ENCODE results near the gene MTRF1.

The MTRF1 gene

DNA sequence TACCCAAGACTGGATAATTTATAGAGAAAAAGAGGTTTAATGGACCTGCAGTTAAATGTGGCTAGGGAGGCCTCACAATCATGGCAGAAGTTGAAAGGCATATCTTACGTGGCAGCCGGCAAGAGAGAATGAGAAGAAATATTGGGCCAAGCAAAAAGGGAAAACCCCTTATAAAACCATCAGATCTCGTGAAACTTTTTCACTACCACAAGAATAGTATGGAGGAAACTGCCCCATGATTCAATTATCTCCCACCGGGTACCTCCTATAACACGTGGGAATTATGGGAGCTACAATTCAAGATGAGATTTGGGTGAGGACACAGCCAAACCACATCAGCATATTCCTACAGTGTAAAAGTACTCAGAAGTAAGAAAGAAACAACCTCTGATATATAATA lies 64.3 kb downstream of the MTRF1 start:
- no peaks in the 10 kb centered on the region for H3K36me3 ChIP-seq (ENCODE audit: control insufficient read depth in 2 of 2, insufficient read depth in 2 of 2, low read length in 2 of 2)
- no peak overlapping the region for H3K9ac ChIP-seq (ENCODE audit: low read length in 2 of 2)
- H3K4me1 ChIP-seq (ENCODE audit: control insufficient read depth, insufficient read depth, low read length) = no peaks in the 10 kb centered on the region
- H3K27me3 ChIP-seq (ENCODE audit: control insufficient read depth in 1 of 2, insufficient read depth in 2 of 2, low read length in 2 of 2) = no peaks in the 10 kb centered on the region
- no peaks in the 10 kb centered on the region for H3K9me3 ChIP-seq (ENCODE audit: control insufficient read depth in 2 of 2, low read length in 2 of 2)
- H3K4me3 ChIP-seq (ENCODE audit: low read length in 2 of 2) = no peak overlapping the region
- no peak overlapping the region for H3K27ac ChIP-seq (ENCODE audit: low read length)

DNA sequence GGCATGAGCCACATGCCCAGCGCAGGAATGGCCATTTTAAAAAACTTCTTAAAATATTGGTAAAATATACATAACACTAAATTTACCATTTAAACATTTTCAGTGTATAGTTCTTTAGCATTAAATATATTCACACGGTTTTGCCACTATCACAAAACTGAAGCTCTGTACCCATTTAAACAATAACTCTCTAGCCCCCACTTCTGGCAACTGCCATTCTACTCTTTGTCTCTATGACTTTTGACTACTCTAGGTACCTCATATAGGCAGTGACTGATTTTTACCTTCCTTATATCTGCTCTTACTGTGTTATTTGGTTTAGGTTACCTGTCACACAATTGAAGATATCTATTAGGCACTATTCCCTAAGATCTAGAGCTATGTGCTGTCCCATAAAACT lies 66.8 kb downstream of the MTRF1 start:
- Histone ChIP-seq H3K36me3 (ENCODE audit: control insufficient read depth in 2 of 2, insufficient read depth in 2 of 2, low read length in 2 of 2) (no peaks in the 10 kb centered on the region), H3K4me1 (ENCODE audit: control insufficient read depth, insufficient read depth, low read length) (peaks cover 10% of the 10 kb centered on the region), H3K27ac (ENCODE audit: low read length) (no peak overlapping the region), H3K9ac (ENCODE audit: low read length in 2 of 2) (no peak overlapping the region), H3K27me3 (ENCODE audit: control insufficient read depth in 1 of 2, insufficient read depth in 2 of 2, low read length in 2 of 2) (no peaks in the 10 kb centered on the region), H3K9me3 (ENCODE audit: control insufficient read depth in 2 of 2, low read length in 2 of 2) (no peaks in the 10 kb centered on the region), H3K4me3 (ENCODE audit: low read length in 2 of 2) (no peak overlapping the region)

DNA sequence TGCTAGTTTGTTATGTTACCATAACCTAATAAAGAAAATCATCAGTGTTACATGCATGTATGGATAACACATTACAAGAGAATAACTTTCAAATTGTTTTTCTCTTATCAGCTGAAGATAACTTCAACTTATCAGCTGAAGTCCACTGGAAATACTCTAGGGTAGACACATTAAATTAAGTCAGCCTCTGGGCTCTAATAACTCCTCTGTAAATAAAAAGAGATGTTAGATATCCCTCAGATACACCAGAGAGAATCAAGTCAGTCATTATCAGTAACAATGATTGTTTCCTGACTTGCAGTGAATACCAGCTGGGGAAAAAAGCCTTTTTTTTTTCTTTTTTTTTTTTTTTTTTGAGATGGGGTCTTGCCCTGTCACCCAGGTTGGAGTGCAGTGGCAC lies 67.4 kb downstream of the MTRF1 start:
- Histone ChIP-seq H3K4me3 (ENCODE audit: low read length in 2 of 2) (no peak overlapping the region), H3K9me3 (ENCODE audit: control insufficient read depth in 2 of 2, low read length in 2 of 2) (no peaks in the 10 kb centered on the region), H3K4me1 (ENCODE audit: control insufficient read depth, insufficient read depth, low read length) (peaks cover 10% of the 10 kb centered on the region), H3K27ac (ENCODE audit: low read length) (no peak overlapping the region), H3K36me3 (ENCODE audit: control insufficient read depth in 2 of 2, insufficient read depth in 2 of 2, low read length in 2 of 2) (no peaks in the 10 kb centered on the region), H3K27me3 (ENCODE audit: control insufficient read depth in 1 of 2, insufficient read depth in 2 of 2, low read length in 2 of 2) (no peaks in the 10 kb centered on the region), H3K9ac (ENCODE audit: low read length in 2 of 2) (no peak overlapping the region)

DNA sequence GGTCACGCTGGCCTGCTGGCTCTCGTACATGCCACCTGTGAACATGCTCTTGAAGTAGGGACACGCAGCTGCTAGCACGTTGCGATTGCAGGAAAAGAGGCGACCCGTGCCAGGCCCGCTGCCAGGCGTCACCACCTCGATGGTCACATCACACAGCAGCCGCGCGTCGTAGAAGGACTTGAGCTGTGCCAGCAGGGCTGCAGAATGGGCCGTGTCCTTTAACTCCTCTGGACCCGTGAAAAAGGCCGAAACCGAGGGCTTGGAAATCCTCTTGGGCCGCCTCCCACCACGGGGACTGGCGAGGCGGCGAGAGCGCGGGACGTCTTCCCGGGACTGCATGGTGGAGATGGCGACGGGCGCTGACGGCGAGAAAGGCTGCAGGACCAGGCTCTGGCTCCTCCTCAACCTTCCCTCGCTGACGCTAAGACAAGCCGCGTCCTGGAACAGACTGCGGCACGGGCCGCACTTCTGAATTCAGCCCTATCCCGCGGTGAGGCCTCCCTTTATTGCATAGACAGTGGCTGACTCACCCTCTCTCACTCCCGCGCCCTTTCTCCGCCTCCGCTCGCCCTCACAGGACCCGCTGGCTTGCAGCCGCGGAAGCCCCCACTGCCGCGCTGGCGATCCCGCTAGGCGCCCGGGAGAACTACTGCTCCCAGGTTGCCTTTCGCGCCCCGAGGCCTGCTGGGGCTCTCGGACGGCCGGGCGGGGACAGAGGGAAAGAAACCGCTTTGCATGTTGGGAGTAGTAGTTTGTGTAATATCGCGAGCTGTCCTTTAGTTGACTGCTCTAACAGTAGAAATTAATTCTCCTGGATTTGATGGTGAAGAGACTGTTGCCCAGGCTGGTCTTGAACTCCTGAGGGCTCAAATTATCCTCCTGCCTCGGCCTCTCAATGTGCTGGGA lies 69.2 kb downstream of the MTRF1 start, which contains the start of gene KBTBD7:
KBTBD7 (minus strand) TSS at position 651 of the 906 bp plus-strand sequence; CDS start at position 339, 312 bp downstream.
- H3K27ac ChIP-seq (ENCODE audit: low read length) = peak within 1 kb of the TSS; percentile 73
- H3K9ac ChIP-seq (ENCODE audit: low read length in 2 of 2) = peak within 1 kb of the TSS; percentile 67 to 84
- H3K36me3 ChIP-seq (ENCODE audit: control insufficient read depth in 2 of 2, insufficient read depth in 2 of 2, low read length in 2 of 2) = no peaks in the 10 kb centered on the region
- H3K27me3 ChIP-seq (ENCODE audit: control insufficient read depth in 1 of 2, insufficient read depth in 2 of 2, low read length in 2 of 2) = no peaks in the 10 kb centered on the region
- H3K9me3 ChIP-seq (ENCODE audit: control insufficient read depth in 2 of 2, low read length in 2 of 2) = no peaks in the 10 kb centered on the region
- H3K4me1 ChIP-seq (ENCODE audit: control insufficient read depth, insufficient read depth, low read length) = peaks cover 10% of the 10 kb centered on the region
- H3K4me3 ChIP-seq (ENCODE audit: low read length in 2 of 2) = peak within 1 kb of the TSS; percentile 90

DNA sequence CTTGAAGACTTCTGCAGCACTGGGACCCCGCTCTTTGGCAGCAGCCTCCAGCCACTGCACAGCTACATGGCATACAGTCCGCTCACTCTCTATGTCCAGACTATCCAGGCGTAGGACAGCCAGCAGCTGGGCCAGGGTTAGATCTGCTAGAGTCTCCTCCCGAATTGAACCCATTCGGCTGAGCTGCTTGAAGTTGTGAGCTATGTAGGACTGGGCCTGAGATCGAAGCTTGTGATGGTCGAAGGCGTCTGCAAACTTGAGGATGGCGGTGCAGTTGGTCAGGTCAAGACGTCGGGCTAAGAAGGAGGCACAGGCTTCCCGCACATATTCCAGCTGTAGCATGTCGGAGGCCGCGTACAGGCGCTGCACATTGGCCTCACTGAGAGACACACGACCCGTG lies 69.9 kb downstream of the MTRF1 start:
- H3K27me3 ChIP-seq (ENCODE audit: control insufficient read depth in 1 of 2, insufficient read depth in 2 of 2, low read length in 2 of 2) = no peaks in the 10 kb centered on the region
- H3K4me3 ChIP-seq (ENCODE audit: low read length in 2 of 2) = peak overlapping the region; percentile 90
- peaks cover 10% of the 10 kb centered on the region for H3K4me1 ChIP-seq (ENCODE audit: control insufficient read depth, insufficient read depth, low read length)
- H3K9ac ChIP-seq (ENCODE audit: low read length in 2 of 2) = no peak overlapping the region
- H3K36me3 ChIP-seq (ENCODE audit: control insufficient read depth in 2 of 2, insufficient read depth in 2 of 2, low read length in 2 of 2) = no peaks in the 10 kb centered on the region
- H3K27ac ChIP-seq (ENCODE audit: low read length) = no peak overlapping the region
- H3K9me3 ChIP-seq (ENCODE audit: control insufficient read depth in 2 of 2, low read length in 2 of 2) = no peaks in the 10 kb centered on the region

DNA sequence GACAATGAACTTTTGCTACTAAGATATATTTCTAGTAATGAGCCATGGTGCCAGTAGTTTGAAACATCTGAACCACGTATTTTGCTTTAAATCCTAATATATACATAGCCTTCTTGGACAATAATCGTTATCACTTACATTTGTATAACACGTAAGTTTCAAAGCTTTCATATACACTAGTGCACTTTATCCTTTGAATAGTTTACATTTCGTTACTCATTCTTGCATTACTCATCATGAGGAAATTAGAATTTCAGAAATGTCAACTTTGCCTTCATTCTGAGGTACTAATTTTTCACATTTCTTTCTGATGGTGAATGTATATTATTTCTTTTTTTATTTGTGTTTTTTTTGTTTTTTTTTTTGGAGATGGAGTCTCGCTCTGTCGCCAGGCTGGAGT lies 74.8 kb downstream of the MTRF1 start:
- Histone ChIP-seq H3K4me1 (ENCODE audit: control insufficient read depth, insufficient read depth, low read length) (peaks cover 9% of the 10 kb centered on the region), H3K4me3 (ENCODE audit: low read length in 2 of 2) (no peak overlapping the region), H3K27ac (ENCODE audit: low read length) (no peak overlapping the region), H3K9ac (ENCODE audit: low read length in 2 of 2) (no peak overlapping the region), H3K9me3 (ENCODE audit: control insufficient read depth in 2 of 2, low read length in 2 of 2) (no peaks in the 10 kb centered on the region), H3K36me3 (ENCODE audit: control insufficient read depth in 2 of 2, insufficient read depth in 2 of 2, low read length in 2 of 2) (no peaks in the 10 kb centered on the region), H3K27me3 (ENCODE audit: control insufficient read depth in 1 of 2, insufficient read depth in 2 of 2, low read length in 2 of 2) (no peaks in the 10 kb centered on the region)

DNA sequence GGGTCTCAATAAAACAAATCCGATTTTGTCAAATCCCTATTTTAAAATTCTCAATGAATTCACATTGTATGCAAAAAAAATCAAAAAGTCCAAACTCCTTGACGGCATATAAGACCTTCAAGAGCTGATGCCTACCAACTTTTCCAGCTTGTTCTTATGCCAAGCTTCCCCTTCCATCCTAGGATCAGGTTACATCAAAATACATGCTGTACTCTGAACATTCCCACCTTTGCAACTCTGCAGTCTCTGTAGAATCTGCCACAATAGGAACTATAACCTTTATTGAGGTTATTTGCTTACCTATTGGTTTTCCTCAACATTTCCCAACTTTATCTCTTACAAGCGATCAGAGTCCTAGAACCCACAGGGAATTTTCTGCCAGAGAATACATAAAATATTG lies 76.9 kb downstream of the MTRF1 start:
- no peaks in the 10 kb centered on the region for H3K27me3 ChIP-seq (ENCODE audit: control insufficient read depth in 1 of 2, insufficient read depth in 2 of 2, low read length in 2 of 2)
- H3K9ac ChIP-seq (ENCODE audit: low read length in 2 of 2) = no peak overlapping the region
- H3K36me3 ChIP-seq (ENCODE audit: control insufficient read depth in 2 of 2, insufficient read depth in 2 of 2, low read length in 2 of 2) = no peaks in the 10 kb centered on the region
- no peak overlapping the region for H3K27ac ChIP-seq (ENCODE audit: low read length)
- H3K9me3 ChIP-seq (ENCODE audit: control insufficient read depth in 2 of 2, low read length in 2 of 2) = no peaks in the 10 kb centered on the region
- H3K4me1 ChIP-seq (ENCODE audit: control insufficient read depth, insufficient read depth, low read length) = no peaks in the 10 kb centered on the region
- no peak overlapping the region for H3K4me3 ChIP-seq (ENCODE audit: low read length in 2 of 2)

DNA sequence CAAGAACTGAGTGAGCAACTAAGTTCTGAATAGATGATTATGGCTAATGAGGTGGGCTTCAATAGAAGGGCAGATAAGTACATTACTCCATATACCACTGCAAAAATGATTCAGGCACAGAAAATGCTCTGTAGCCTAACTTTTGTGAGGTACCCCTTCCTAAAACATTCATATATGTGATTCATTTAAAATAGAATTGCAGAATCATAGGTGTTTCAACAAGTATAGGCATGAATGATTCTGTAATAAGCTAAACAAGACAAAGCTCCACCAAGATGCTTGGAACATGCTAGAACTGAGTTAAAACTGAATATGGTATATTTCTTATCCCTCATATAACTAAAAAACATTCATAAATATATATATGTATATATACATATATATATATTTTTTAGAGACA lies 81.1 kb downstream of the MTRF1 start:
- Histone ChIP-seq H3K9ac (ENCODE audit: low read length in 2 of 2) (no peak overlapping the region), H3K9me3 (ENCODE audit: control insufficient read depth in 2 of 2, low read length in 2 of 2) (no peaks in the 10 kb centered on the region), H3K27me3 (ENCODE audit: control insufficient read depth in 1 of 2, insufficient read depth in 2 of 2, low read length in 2 of 2) (no peaks in the 10 kb centered on the region), H3K27ac (ENCODE audit: low read length) (no peak overlapping the region), H3K36me3 (ENCODE audit: control insufficient read depth in 2 of 2, insufficient read depth in 2 of 2, low read length in 2 of 2) (no peaks in the 10 kb centered on the region), H3K4me3 (ENCODE audit: low read length in 2 of 2) (no peak overlapping the region), H3K4me1 (ENCODE audit: control insufficient read depth, insufficient read depth, low read length) (no peaks in the 10 kb centered on the region)

DNA sequence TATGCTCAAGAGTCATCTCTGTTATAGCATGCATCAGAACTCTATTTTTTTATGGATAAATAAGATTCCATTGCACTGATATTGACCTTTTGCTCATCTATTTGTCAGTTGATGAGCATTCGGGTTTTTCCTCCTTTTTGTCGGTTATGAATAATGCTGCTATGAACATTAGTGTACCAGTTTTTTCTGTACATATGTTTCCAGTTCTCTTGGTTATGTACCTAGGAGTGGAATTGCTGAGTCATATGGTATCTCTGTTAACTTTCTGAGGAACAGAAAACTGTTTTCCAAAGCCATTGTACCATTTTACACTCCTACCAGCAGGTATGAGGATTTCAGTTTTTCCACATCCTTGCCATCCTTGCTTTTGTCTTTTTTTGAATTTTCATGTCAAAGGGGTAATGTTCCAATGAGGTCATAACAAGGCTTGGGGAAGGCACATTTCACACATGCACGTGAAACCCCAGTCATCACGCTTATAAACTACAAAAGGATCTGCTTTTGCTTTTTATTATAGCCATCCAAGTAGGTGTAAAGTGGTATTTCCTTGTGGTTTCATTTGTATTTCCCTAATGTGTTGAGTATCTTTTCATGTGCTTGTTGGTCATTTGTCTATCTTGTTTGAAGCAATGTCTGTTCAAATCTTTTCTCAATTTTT lies 83.7 kb downstream of the MTRF1 start:
- Histone ChIP-seq H3K4me3 (ENCODE audit: low read length in 2 of 2) (no peak overlapping the region), H3K27ac (ENCODE audit: low read length) (no peak overlapping the region), H3K9me3 (ENCODE audit: control insufficient read depth in 2 of 2, low read length in 2 of 2) (no peaks in the 10 kb centered on the region), H3K27me3 (ENCODE audit: control insufficient read depth in 1 of 2, insufficient read depth in 2 of 2, low read length in 2 of 2) (no peaks in the 10 kb centered on the region), H3K4me1 (ENCODE audit: control insufficient read depth, insufficient read depth, low read length) (no peaks in the 10 kb centered on the region), H3K9ac (ENCODE audit: low read length in 2 of 2) (no peak overlapping the region), H3K36me3 (ENCODE audit: control insufficient read depth in 2 of 2, insufficient read depth in 2 of 2, low read length in 2 of 2) (no peaks in the 10 kb centered on the region)

DNA sequence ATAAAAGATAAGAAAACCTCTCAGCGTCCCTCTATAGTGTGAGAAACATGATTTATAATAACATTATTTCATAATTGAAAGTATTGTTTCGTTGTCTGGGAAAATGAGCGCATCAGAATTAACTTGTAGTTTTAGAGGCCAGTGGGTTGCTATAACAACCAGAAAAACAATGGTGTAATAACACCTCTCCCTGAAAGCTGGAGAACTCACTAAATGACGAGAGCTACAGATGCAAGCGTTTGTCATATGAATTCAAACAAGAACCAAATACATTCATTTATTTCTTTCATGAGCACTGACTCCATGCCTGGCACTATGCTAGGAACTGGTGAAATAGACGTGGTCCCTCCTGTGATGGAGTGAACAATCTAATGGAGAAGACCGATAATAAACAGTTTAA lies 85.3 kb downstream of the MTRF1 start:
- Histone ChIP-seq H3K27me3 (ENCODE audit: control insufficient read depth in 1 of 2, insufficient read depth in 2 of 2, low read length in 2 of 2) (no peaks in the 10 kb centered on the region), H3K4me3 (ENCODE audit: low read length in 2 of 2) (no peak overlapping the region), H3K4me1 (ENCODE audit: control insufficient read depth, insufficient read depth, low read length) (no peaks in the 10 kb centered on the region), H3K27ac (ENCODE audit: low read length) (no peak overlapping the region), H3K36me3 (ENCODE audit: control insufficient read depth in 2 of 2, insufficient read depth in 2 of 2, low read length in 2 of 2) (no peaks in the 10 kb centered on the region), H3K9ac (ENCODE audit: low read length in 2 of 2) (no peak overlapping the region), H3K9me3 (ENCODE audit: control insufficient read depth in 2 of 2, low read length in 2 of 2) (no peaks in the 10 kb centered on the region)

DNA sequence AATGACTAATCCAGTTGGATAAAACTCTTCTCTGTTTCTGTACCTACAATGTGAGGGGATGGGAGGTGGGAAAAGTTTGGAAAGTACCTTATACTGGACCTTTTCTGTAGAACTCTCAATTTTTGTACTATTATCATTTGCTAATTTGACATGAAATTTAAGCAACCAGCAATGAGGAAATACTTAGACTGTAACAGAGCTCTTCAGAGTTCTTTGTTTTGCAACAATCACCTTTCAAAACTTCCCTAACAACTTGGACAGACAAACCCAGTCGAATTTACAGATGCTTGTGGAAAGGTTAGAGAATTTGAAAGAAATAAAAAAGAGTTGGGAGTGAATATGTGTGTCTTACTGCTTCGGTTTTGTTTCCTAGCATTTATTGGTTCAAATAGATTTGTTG lies 85.8 kb downstream of the MTRF1 start:
- Histone ChIP-seq H3K27me3 (ENCODE audit: control insufficient read depth in 1 of 2, insufficient read depth in 2 of 2, low read length in 2 of 2) (no peaks in the 10 kb centered on the region), H3K4me3 (ENCODE audit: low read length in 2 of 2) (no peak overlapping the region), H3K4me1 (ENCODE audit: control insufficient read depth, insufficient read depth, low read length) (no peaks in the 10 kb centered on the region), H3K27ac (ENCODE audit: low read length) (no peak overlapping the region), H3K9me3 (ENCODE audit: control insufficient read depth in 2 of 2, low read length in 2 of 2) (no peaks in the 10 kb centered on the region), H3K36me3 (ENCODE audit: control insufficient read depth in 2 of 2, insufficient read depth in 2 of 2, low read length in 2 of 2) (no peaks in the 10 kb centered on the region), H3K9ac (ENCODE audit: low read length in 2 of 2) (no peak overlapping the region)

All from stomach smooth muscle (tissue), 2 donors.